Hematopoietic multipotent progenitor cell (in vitro differentiated cells): ENCODE data around the gene UBE3D. TPM values are rescaled to one million over a fixed set of nuclear protein-coding genes. Genes with fewer than 3 reads are reported as not detected.
"Not testable (repeated sequence)": the region's sequence is repeated elsewhere in the genome, so short reads cannot be mapped to it uniquely, and the experiment has no call there.

Experiments used
- DNase-seq, 3 donors: peaks; one replicate each; pipeline ENCODE4 v3.0.0-alpha.2; 2011 to 2015; ENCODE audit warnings: low read depth in 2 of 3, low spot score in 2 of 3
- total RNA-seq: library from RNA; depleted of rRNA; stranded (reverse); fragments of >200 nt; gene quantifications from one replicate; pipeline ENCODE4 v1.2.3, GENCODE V29; 2012

UBE3D gene
- total RNA-seq, 1 donor = 4.3 TPM

- no peak for DNase-seq
These were observed 85.6 kb downstream of the UBE3D start for GRCh38 chr6:82980086-82980485.

- DNase-seq = no peak
These were observed 86.0 kb downstream of the UBE3D start for GRCh38 chr6:82979657-82980056.

GRCh38 chr6:82978362-82978945, 87.2 kb downstream of the UBE3D start:
- DNase-seq = no peak

GRCh38 chr6:82976179-82976578, 89.5 kb downstream of the UBE3D start:
- no peak for DNase-seq

GRCh38 chr6:82971877-82972460, 93.7 kb downstream of the UBE3D start:
- no peak for DNase-seq

- DNase-seq = no peak
These were observed 94.8 kb downstream of the UBE3D start for GRCh38 chr6:82970839-82971238.

GRCh38 chr6:82968708-82969107, 96.9 kb downstream of the UBE3D start:
- DNase-seq = no peak

- no peak for DNase-seq
These were observed 102.3 kb downstream of the UBE3D start for GRCh38 chr6:82963191-82963925.

GRCh38 chr6:82959385-82959941, 106.2 kb downstream of the UBE3D start:
- DNase-seq = no peak

- no peak for DNase-seq
These were observed 107.1 kb downstream of the UBE3D start for GRCh38 chr6:82958551-82958950.

GRCh38 chr6:82957868-82958245, 107.8 kb downstream of the UBE3D start:
- no peak for DNase-seq

GRCh38 chr6:82957171-82957867, 108.3 kb downstream of the UBE3D start:
- no peak for DNase-seq

GRCh38 chr6:82955841-82956240, 109.8 kb downstream of the UBE3D start:
- no peak for DNase-seq

GRCh38 chr6:82954937-82955577, 110.6 kb downstream of the UBE3D start:
- DNase-seq = no peak

- no peak for DNase-seq
These were observed 111.3 kb downstream of the UBE3D start for GRCh38 chr6:82954356-82954755.

GRCh38 chr6:82953871-82954270, 111.8 kb downstream of the UBE3D start:
- no peak for DNase-seq

GRCh38 chr6:82951935-82952334, 113.7 kb downstream of the UBE3D start:
- DNase-seq = no peak

GRCh38 chr6:82951389-82951788, 114.3 kb downstream of the UBE3D start:
- no peak for DNase-seq

GRCh38 chr6:82930915-82931314, 134.7 kb downstream of the UBE3D start:
- DNase-seq = not testable (repeated sequence)

- DNase-seq = no peak
These were observed 140.7 kb downstream of the UBE3D start for GRCh38 chr6:82924799-82925535.
